HCT116 (cell line): ENCODE measurements around the gene INSR. TPM values are rescaled to one million over a fixed set of nuclear protein-coding genes. Genes with fewer than 3 reads are reported as not detected.
"Not testable (repeated sequence)": the region's sequence is repeated elsewhere in the genome, so short reads cannot be mapped to it uniquely, and the experiment has no call there.

Source experiments
- ATAC-seq: fragments of 200-7000 bp; cut with Tn5 transposase; 2 replicates; pipeline ENCODE4 v1.9.1; 2020; ENCODE audit warnings: mild to moderate bottlenecking, moderate library complexity
- BruUV-seq: library from RNA; stranded (reverse); fragments of 400-500 nt; replicated peaks from 2 replicates; lab custom pipeline; 2021; lab: Mats Ljungman, UMichigan
- CTCF ChIA-PET: fragments of 300-600 bp; sonication (Branson Sonifier 250); formaldehyde crosslinking; loops from one replicate; lab custom pipeline; 2021; ENCODE audit warnings: antibody characterized with exemption; lab: Charles Lee
- POLR2A ChIA-PET: fragments of 300-600, 350-600 bp; sonication (Branson Sonifier 250); formaldehyde crosslinking; loops from one replicate; lab custom pipeline; 2021; ENCODE audit warnings: antibody characterized with exemption; lab: Charles Lee
- RAD21 ChIA-PET, 2 experiments: fragments of 300-600 bp; sonication (Branson Sonifier 250); formaldehyde crosslinking; loops; one replicate each; lab custom pipeline; 2023; ENCODE audit warnings: low total read pairs in 2 of 2; ENCODE audit not compliant: uncharacterized antibody in 2 of 2, unreplicated experiment in 2 of 2, low non-redundant PET in 1 of 2; lab: Charles Lee
- DNase-seq: peaks from one replicate; pipeline ENCODE4 v3.0.0-alpha.2; 2010; ENCODE audit warnings: low read depth, low spot score
- H2AFZ ChIP-seq: fragments of 200-600 bp; shearing (Covaris generic), sonication (generic); 2 replicates; pipeline ENCODE4 v1.6.1; 2017; ENCODE audit warnings: low read depth, mixed run types, mixed read lengths, antibody characterized with exemption, low read length; ENCODE audit not compliant: poor library complexity, severe bottlenecking
- H3K27ac ChIP-seq: 2 replicates; pipeline ENCODE4 v1.5.1; 2012; ENCODE audit warnings: low read depth, low read length
- H3K27me3 ChIP-seq: fragments of 200-600 bp; sonication (generic); 2 replicates; pipeline ENCODE4 v1.6.1; 2016; ENCODE audit warnings: mixed run types, low read length, mixed read lengths; ENCODE audit not compliant: insufficient read depth
- H3K36me3 ChIP-seq, 2 experiments: fragments of 200-500 bp in 1 of 2; fragments of 200-600 bp in 1 of 2; sonication (Bioruptor generic) in 1 of 2; sonication (generic) in 1 of 2; 2 replicates each; pipeline versions ENCODE4 v1.5.1 to v1.6.1; 2014 to 2016; ENCODE audit warnings: low read length in 2 of 2, inconsistent platforms in 1 of 2, mixed read lengths in 1 of 2, mixed run types in 1 of 2; ENCODE audit not compliant: insufficient read depth in 2 of 2, control insufficient read depth in 1 of 2
- H3K4me1 ChIP-seq, 2 experiments: fragments of 200-600 bp in 1 of 2; sonication (generic) in 1 of 2; 2 replicates each; pipeline versions ENCODE4 v1.5.1 to v1.6.1; 2012 to 2017; ENCODE audit warnings: low read length in 2 of 2, inconsistent platforms in 1 of 2, mild to moderate bottlenecking in 1 of 2, mixed read lengths in 1 of 2, mixed run types in 1 of 2, moderate library complexity in 1 of 2; ENCODE audit not compliant: insufficient read depth in 2 of 2, control insufficient read depth in 1 of 2
- H3K4me2 ChIP-seq: fragments of 200-600 bp; sonication (generic); 2 replicates; pipeline ENCODE4 v1.6.1; 2017; ENCODE audit warnings: mixed run types, low read length, mixed read lengths
- H3K4me3 ChIP-seq, 2 experiments: fragments of 200-600 bp in 1 of 2; sonication (generic) in 1 of 2; replicated peaks in 1 of 2; 2 replicates each; pipeline ENCODE4 v1.5.1; 2011 to 2016; ENCODE audit warnings: low read length in 2 of 2, control low read depth in 1 of 2, low read depth in 1 of 2, mild to moderate bottlenecking in 1 of 2, mixed read lengths in 1 of 2, mixed run types in 1 of 2
- H3K79me2 ChIP-seq: fragments of 200-600 bp; sonication (generic); 2 replicates; pipeline ENCODE4 v1.6.1; 2017; ENCODE audit warnings: mild to moderate bottlenecking, mixed run types, low read length, moderate library complexity, mixed read lengths; ENCODE audit not compliant: insufficient read depth
- H3K9ac ChIP-seq: fragments of 200-600 bp; sonication (generic); 2 replicates; pipeline ENCODE4 v1.6.1; 2016; ENCODE audit warnings: low read length, mixed read lengths
- H3K9me2 ChIP-seq: fragments of 200-600 bp; sonication (generic), shearing (Covaris generic); 2 replicates; pipeline ENCODE4 v1.6.1; 2017; ENCODE audit warnings: mixed run types, mild to moderate bottlenecking, moderate library complexity; ENCODE audit not compliant: insufficient read depth
- H3K9me3 ChIP-seq, 2 experiments: fragments of 200-500 bp in 1 of 2; fragments of 200-600 bp in 1 of 2; sonication (Bioruptor generic) in 1 of 2; sonication (generic) in 1 of 2; 2 replicates each; pipeline ENCODE4 v1.6.1; 2014 to 2017; ENCODE audit warnings: low read length in 2 of 2, mixed read lengths in 2 of 2, inconsistent platforms in 1 of 2, low read depth in 1 of 2, mild to moderate bottlenecking in 1 of 2, mixed run types in 1 of 2, moderate library complexity in 1 of 2; ENCODE audit not compliant: control insufficient read depth in 1 of 2, insufficient read depth in 1 of 2
- H4K20me1 ChIP-seq: fragments of 200-600 bp; sonication (generic), shearing (Covaris generic); 2 replicates; pipeline ENCODE4 v1.6.1; 2017; ENCODE audit warnings: mixed run types, mild to moderate bottlenecking, moderate library complexity; ENCODE audit not compliant: insufficient read depth
- ATF3 ChIP-seq: IDR thresholded peaks from 2 replicates; pipeline ENCODE4 v1.6.1; 2012
- CEBPB ChIP-seq: IDR thresholded peaks from 2 replicates; pipeline ENCODE4 v1.6.1; 2012; ENCODE audit warnings: low read depth
- POLR2A ChIP-seq: IDR thresholded peaks from 2 replicates; pipeline ENCODE4 v1.7.0; 2011; ENCODE audit warnings: borderline replicate concordance; ENCODE audit not compliant: insufficient read depth, insufficient read length; ENCODE audit errors: extremely low read depth
- intact Hi-C: fragments of 100-400 bp; cut with micrococcal nuclease; formaldehyde crosslinking; loops from 2 replicates; pipeline ENCODE4 v1.10.0; 2022
- total RNA-seq: library from RNA; stranded (reverse); gene quantifications from one replicate; pipeline ENCODE4 v1.2.1, GENCODE V29; 2021; ENCODE audit not compliant: unreplicated experiment
- TF ChIP-seq, protein P1 (sequence below), 3 experiments: fragments of 200-600 bp in 1 of 3; sonication (generic) in 1 of 3; IDR thresholded peaks in 2 of 3; conservative IDR thresholded peaks in 1 of 3; 2 replicates each; pipeline ENCODE4 v1.5.1; 2012 to 2017; ENCODE audit warnings: low read depth in 2 of 3, low read length in 2 of 3, antibody characterized with exemption in 1 of 3, borderline replicate concordance in 1 of 3, control low read depth in 1 of 3, mild to moderate bottlenecking in 1 of 3, mixed read lengths in 1 of 3, mixed run types in 1 of 3, moderate library complexity in 1 of 3; ENCODE audit not compliant: insufficient read depth in 1 of 3

The INSR gene
- total RNA-seq, 1 experiment from 2014 or later = 25.4 TPM

- H3K4me3 ChIP-seq, H3K4me2 ChIP-seq, H3K9me2 ChIP-seq, BruUV-seq, H3K79me2 ChIP-seq, CTCF ChIA-PET, H3K27me3 ChIP-seq, H3K27ac ChIP-seq, H2AFZ ChIP-seq, RAD21 ChIA-PET, H3K36me3 ChIP-seq, ATAC-seq, POLR2A ChIA-PET, H3K9me3 ChIP-seq, DNase-seq, H3K4me1 ChIP-seq, H3K9ac ChIP-seq, intact Hi-C loops, H4K20me1 ChIP-seq: not testable (repeated sequence)
These were observed 14.1 kb upstream of the INSR start for GRCh38 chr19:7308327-7308726.

DNA sequence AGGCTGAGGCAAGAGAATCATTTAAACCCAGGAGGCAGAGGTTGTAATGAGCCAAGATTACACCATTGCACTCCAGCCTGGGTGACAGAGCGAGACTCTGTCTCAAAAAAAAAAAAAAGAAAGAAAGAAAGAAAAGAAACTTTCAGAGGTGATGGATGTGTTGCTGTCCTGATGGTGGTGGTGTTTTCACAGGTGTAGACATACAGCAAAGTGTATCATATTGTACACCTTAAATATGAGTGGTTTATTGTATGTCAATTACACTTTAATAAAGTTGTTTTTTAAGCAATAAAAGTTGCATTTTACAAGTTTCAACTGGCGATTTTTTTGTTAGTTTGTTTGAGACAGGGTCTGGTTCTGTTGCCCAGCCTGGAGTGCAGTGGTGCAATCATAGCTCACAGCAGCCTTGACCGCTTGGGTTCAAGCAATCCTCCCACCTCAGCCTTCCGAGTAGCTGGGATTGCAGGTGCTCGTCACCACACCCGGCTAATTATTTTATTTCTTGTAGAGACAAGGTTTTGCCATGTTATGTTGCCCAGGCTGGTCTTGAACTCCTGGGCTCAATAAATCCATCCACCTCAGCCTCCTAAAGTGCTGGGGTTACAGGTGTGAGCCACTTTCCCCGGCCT is 13.5 kb upstream of the INSR start:
- ChIA-PET RAD21 (no interaction called here), CTCF (no interaction called here), POLR2A (no interaction called here)
- intact Hi-C loops = no loop called here
- no peak for ATAC-seq
- H2AFZ ChIP-seq = no peak overlapping the region
- no peaks in the 10 kb centered on the region for H3K27me3 ChIP-seq
- H3K27ac ChIP-seq = no peak overlapping the region
- H3K36me3 ChIP-seq = no peaks in the 10 kb centered on the region
- BruUV-seq = no TSS peak
- no peak for TF ChIP-seq CEBPB
- no peak overlapping the region for H3K4me2 ChIP-seq
- H3K9ac ChIP-seq = no peak overlapping the region
- H3K9me2 ChIP-seq = no peaks in the 10 kb centered on the region
- H3K9me3 ChIP-seq = no peaks in the 10 kb centered on the region
- no peak for DNase-seq
- H3K79me2 ChIP-seq = no peaks in the 10 kb centered on the region
- H4K20me1 ChIP-seq = no peaks in the 10 kb centered on the region
- no peaks in the 10 kb centered on the region for H3K4me1 ChIP-seq
- H3K4me3 ChIP-seq = no peak overlapping the region

- Histone ChIP-seq H3K9ac (no peak overlapping the region), H2AFZ (no peak overlapping the region), H3K4me1 (no peaks in the 10 kb centered on the region), H3K9me2 (no peaks in the 10 kb centered on the region), H3K27me3 (0 out of 2 replicates have a peak, but pooled peaks cover 2% of the 10 kb centered on the region), H3K9me3 (no peaks in the 10 kb centered on the region), H3K4me2 (no peak overlapping the region), H3K36me3 (no peaks in the 10 kb centered on the region), H3K4me3 (no peak overlapping the region), H4K20me1 (no peaks in the 10 kb centered on the region), H3K27ac (no peak overlapping the region), H3K79me2 (no peaks in the 10 kb centered on the region)
- ATAC-seq (no peak), DNase-seq (no peak)
- TF ChIP-seq, protein P1, sequence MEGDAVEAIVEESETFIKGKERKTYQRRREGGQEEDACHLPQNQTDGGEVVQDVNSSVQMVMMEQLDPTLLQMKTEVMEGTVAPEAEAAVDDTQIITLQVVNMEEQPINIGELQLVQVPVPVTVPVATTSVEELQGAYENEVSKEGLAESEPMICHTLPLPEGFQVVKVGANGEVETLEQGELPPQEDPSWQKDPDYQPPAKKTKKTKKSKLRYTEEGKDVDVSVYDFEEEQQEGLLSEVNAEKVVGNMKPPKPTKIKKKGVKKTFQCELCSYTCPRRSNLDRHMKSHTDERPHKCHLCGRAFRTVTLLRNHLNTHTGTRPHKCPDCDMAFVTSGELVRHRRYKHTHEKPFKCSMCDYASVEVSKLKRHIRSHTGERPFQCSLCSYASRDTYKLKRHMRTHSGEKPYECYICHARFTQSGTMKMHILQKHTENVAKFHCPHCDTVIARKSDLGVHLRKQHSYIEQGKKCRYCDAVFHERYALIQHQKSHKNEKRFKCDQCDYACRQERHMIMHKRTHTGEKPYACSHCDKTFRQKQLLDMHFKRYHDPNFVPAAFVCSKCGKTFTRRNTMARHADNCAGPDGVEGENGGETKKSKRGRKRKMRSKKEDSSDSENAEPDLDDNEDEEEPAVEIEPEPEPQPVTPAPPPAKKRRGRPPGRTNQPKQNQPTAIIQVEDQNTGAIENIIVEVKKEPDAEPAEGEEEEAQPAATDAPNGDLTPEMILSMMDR (IDR thresholded peaks at IDR 0.05 in 2 of 3, conservative IDR thresholded peaks at IDR 0.05 in 1 of 3; ENCODE audit: borderline replicate concordance in 1 of 3, insufficient read depth in 1 of 3, low read depth in 2 of 3, low read length in 2 of 3) = no peak
- TF ChIP-seq ATF3 (no peak), POLR2A (no peak)
- ChIA-PET CTCF (no interaction called here), POLR2A (no interaction called here), RAD21 (no interaction called here)
- BruUV-seq = no TSS peak
- intact Hi-C loops = no loop called here
These were observed 10.0 kb upstream of the INSR start for GRCh38 chr19:7304200-7304599.
